AG04449 (cell line): ENCODE results near the gene CYTIP.

Source experiments
- CTCF ChIA-PET: fragments of 350-600 bp; formaldehyde crosslinking; extraction: SDS; loops from one replicate; lab custom pipeline; 2021; ENCODE audit warnings: antibody characterized with exemption; lab: Yijun Ruan, JAX
- POLR2A ChIA-PET: fragments of 400-600, 350-600 bp; formaldehyde crosslinking; extraction: SDS; loops from one replicate; lab custom pipeline; 2020; ENCODE audit warnings: antibody characterized with exemption, inconsistent platforms; lab: Yijun Ruan, JAX
- DNase-seq: peaks from one replicate; pipeline ENCODE4 v3.0.0-alpha.2; 2010; ENCODE audit warnings: low read depth, low spot score
- H3K4me3 ChIP-seq: 2 replicates; pipeline ENCODE4 v1.5.1; 2011; ENCODE audit warnings: low read depth, mild to moderate bottlenecking, control low read depth, low read length
- TF ChIP-seq, protein P1 (sequence below): IDR thresholded peaks from one replicate; pipeline ENCODE4 v1.5.1; 2011; ENCODE audit warnings: mild to moderate bottlenecking, moderate library complexity, low read length, control low read depth, inconsistent platforms; ENCODE audit not compliant: insufficient read depth; ENCODE audit errors: missing control alignments

The CYTIP gene

DNA sequence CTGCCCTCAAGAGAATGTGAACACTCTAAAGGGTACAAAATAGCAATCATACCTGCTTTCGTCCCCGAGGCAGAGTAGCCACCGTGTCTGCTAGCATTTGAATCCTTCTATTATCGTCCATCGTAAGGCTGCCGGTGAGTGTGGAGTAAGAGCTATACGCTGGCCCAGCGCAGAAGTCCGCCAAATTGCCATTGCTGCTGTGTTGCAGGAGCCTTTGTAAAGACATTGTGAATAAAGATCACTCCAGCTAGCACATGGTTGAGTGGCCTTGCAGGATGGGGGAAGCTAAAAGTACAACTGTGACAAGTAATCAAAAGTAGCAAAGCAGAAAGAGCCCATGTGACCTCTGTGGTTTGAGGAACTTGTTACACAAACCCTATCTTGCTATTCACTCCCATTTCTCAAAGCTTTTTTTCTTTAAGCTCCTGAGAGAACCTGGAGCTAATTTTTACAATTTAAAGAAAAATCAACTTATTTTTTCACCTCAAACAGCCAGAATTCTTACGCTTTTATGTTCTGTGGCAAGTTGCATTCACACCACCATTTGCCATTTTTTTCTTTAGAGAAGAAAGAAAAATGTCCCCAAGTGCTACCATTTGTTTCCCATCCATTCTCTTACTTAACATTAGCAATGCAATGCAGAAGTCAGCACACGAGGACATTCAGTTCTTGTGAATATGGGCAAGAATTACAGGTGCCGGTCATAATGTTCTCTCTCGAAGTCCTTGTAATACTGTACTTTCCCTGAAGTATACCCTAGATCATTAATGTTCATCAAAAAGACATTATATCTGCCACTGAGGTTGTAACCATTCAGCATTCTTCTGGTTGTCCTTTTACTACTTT is at the start of gene CYTIP:
Gene CYTIP, minus strand, starts transcription at position 295 of the 846 bp plus-strand sequence. Its CDS starts 69 bp downstream, at position 226.
- TF ChIP-seq, protein P1, sequence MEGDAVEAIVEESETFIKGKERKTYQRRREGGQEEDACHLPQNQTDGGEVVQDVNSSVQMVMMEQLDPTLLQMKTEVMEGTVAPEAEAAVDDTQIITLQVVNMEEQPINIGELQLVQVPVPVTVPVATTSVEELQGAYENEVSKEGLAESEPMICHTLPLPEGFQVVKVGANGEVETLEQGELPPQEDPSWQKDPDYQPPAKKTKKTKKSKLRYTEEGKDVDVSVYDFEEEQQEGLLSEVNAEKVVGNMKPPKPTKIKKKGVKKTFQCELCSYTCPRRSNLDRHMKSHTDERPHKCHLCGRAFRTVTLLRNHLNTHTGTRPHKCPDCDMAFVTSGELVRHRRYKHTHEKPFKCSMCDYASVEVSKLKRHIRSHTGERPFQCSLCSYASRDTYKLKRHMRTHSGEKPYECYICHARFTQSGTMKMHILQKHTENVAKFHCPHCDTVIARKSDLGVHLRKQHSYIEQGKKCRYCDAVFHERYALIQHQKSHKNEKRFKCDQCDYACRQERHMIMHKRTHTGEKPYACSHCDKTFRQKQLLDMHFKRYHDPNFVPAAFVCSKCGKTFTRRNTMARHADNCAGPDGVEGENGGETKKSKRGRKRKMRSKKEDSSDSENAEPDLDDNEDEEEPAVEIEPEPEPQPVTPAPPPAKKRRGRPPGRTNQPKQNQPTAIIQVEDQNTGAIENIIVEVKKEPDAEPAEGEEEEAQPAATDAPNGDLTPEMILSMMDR: no peak
- ChIA-PET POLR2A (no interaction called here), CTCF (interaction anchor here (1.3 kb wide), 1 partner anchor 117 kb away, joined by 4 read pairs; no protein-coding TSS in a partner anchor)
- no peak for DNase-seq
- H3K4me3 ChIP-seq: no peak within 1 kb of the TSS

DNA sequence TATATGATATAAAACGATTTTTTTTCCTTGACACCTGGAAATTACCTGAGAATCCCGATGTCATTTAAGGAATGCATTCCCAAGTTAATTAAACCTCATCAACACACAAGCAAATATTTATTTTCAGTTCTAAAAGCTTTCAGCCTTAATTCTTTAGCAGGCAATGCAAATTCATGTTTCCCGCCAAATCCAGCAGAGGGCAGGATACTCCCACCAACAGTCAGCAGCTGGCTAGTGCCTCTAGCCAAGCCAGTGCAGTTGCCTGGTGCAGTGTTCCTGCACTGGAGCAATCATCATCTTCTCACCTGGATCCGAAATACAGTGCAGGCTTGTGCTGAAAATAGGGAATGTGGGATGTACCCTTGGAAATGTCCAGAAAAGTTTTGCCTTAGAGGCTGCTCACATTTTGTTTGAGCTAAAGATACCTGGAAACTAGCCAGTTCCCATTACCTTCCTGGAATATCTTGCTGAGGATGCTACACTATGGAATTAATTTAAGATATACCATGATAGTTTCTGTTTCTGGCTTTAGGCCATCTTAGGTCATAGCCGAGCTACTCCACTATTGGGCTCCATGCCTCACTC is 48.4 kb upstream of the CYTIP start:
- TF ChIP-seq, protein P1: peak; percentile 73
- ChIA-PET POLR2A (no interaction called here), CTCF (interaction anchor here (0.6 to 6.5 kb wide), 24 partner anchors 9 to 1262 kb away, joined by 3 to 56 read pairs (median 5); partner anchors contain the start of gene ERMN)
- DNase-seq: no peak
- H3K4me3 ChIP-seq: no peak overlapping the region

DNA sequence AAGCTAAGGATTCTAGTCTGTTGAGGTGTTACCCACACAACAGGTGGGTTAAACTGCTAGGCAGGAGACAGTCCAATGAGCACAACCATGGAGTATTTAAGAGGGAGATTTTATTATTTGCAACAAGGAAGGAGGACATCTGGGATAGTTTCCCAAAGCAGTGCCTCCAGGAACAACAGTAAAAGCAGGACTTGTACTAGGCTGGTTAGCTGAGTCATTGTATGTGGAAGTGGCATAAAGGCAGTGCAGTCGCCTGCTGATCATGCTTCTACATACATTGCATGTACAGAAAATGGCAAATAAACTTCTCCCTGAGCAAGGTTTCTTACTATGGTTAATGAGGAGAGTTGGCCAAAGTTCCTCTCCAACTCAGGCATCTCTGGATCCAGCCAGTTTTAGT is 46.1 kb upstream of the CYTIP start:
- H3K4me3 ChIP-seq: no peak overlapping the region
- ChIA-PET POLR2A (no interaction called here), CTCF (interaction anchor here (0.7 to 6.5 kb wide), 15 partner anchors 7 to 535 kb away, joined by 3 to 56 read pairs (median 4); partner anchors contain the start of gene ERMN)
- TF ChIP-seq, protein P1: no peak
- no peak for DNase-seq

DNA sequence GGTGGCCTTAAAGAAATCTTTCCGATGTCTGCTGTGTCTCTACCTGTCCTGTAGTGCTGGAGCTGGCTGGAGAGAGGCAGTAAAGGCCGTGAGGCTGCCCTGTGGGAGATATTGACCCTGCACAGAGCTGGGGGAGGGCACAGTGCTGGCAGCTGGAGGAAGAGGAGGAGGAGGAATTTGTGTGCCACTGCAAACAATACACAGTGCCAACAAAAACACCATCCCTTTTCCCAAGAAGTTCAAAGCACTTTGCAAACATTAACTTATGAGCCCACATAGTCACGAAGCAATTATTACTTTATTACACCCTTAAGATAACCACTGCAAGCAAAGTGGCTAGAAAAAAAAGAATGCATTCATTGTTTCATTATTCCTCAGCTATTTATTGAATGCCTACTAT is 45.0 kb upstream of the CYTIP start:
- ChIA-PET CTCF (interaction anchor here (0.9 to 6.5 kb wide), 7 partner anchors 9 to 187 kb away, joined by 3 to 56 read pairs (median 10); partner anchors contain the start of gene ERMN), POLR2A (no interaction called here)
- H3K4me3 ChIP-seq: no peak overlapping the region
- DNase-seq: no peak
- TF ChIP-seq, protein P1: no peak

DNA sequence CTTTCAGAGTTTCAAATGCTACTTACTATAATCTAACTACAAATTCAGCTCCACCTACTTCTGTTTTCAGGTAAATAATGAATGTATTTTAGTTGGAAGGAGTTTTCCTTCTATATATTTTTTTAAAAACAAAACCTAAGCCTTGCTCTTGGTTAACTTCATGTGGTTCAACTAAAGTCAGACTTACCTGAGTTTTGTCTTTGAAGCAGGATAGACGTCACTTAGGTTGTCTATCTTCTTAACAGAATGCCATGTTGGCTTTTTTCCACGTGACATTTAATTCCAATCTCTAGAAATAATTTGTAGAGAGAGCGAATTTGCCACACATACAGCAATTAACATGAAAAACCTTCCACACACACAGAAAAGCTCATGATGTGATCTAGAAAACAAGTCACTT is 43.9 kb upstream of the CYTIP start:
- H3K4me3 ChIP-seq: no peak overlapping the region
- DNase-seq: no peak
- CTCF ChIA-PET: interaction anchor here (0.7 to 6.5 kb wide), 5 partner anchors 10 to 185 kb away, joined by 3 to 56 read pairs (median 10); partner anchors contain the start of gene ERMN
- TF ChIP-seq, protein P1: no peak
- POLR2A ChIA-PET: no interaction called here

DNA sequence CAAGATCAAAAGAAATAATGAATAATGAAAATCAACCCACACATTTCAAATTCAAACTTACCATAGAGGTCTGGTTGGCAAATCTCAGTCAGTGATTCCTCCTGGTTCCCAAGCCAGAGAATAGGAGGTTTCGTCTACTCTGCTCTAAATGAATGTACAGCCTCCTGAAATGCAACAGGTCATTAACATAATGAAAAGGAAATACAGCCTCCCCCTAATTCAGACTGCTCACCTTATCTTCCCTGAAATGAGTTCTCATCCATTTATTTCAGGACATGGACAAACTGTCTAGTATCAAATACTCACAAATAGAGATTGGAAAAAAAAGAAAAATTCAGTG is 43.4 kb upstream of the CYTIP start:
- TF ChIP-seq, protein P1: no peak
- no peak overlapping the region for H3K4me3 ChIP-seq
- DNase-seq: no peak
- ChIA-PET CTCF (interaction anchor here (2.5 to 6.5 kb wide), 2 partner anchors 10 to 160 kb away, joined by 10 to 56 read pairs; partner anchors contain the start of gene ERMN), POLR2A (no interaction called here)
